Measurements from ENCODE around the gene CHMP5. TPM values are rescaled to one million over a fixed set of nuclear protein-coding genes. Genes with fewer than 3 reads are reported as not detected.

Gene CHMP5
- total RNA-seq, 1 experiment from 2014 or later, result 63.0 TPM

DNA sequence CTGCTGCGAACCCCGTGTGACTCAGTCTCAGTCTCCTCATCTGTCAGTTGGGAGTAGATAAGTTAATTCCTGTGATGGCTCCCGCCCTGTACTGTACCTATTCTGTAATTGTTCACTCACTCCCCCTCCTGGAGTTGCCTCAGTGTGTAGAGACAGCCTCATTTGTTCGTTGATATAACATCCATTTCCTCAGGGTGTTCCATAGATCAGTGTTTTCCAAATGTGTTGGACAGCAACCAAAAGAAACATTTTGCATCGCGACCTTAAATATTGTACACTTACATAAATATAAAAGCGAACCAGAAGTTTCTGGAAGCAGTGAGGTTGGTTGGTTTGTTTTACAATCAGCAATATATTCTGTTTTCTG is 26.2 kb downstream of the CHMP5 start:
- intact Hi-C loops (cut with micrococcal nuclease; ENCODE audit: unreplicated experiment), result loop anchor here (2.0 to 10.0 kb wide), 2 partner anchors 84 to 334 kb away; no protein-coding TSS in a partner anchor
- no peak for DNase-seq
- peaks cover 41% of the 10 kb centered on the region for H3K79me2 ChIP-seq (ENCODE audit: low read depth)
- no peaks in the 10 kb centered on the region for H3K9me2 ChIP-seq (ENCODE audit: insufficient read depth)
- peak overlapping the region; percentile 93 for H3K4me2 ChIP-seq
- no peaks in the 10 kb centered on the region for H3K27me3 ChIP-seq (ENCODE audit: insufficient read depth, low read depth)
- no peaks in the 10 kb centered on the region; the same call in 1 of the 2 replicates for H3K4me1 ChIP-seq (replicated peaks; ENCODE audit: insufficient read depth)
- TF ChIP-seq EZH2 (IDR thresholded peaks at IDR 0.05; ENCODE audit: low read depth), result no peak
- TF ChIP-seq, protein P1, sequence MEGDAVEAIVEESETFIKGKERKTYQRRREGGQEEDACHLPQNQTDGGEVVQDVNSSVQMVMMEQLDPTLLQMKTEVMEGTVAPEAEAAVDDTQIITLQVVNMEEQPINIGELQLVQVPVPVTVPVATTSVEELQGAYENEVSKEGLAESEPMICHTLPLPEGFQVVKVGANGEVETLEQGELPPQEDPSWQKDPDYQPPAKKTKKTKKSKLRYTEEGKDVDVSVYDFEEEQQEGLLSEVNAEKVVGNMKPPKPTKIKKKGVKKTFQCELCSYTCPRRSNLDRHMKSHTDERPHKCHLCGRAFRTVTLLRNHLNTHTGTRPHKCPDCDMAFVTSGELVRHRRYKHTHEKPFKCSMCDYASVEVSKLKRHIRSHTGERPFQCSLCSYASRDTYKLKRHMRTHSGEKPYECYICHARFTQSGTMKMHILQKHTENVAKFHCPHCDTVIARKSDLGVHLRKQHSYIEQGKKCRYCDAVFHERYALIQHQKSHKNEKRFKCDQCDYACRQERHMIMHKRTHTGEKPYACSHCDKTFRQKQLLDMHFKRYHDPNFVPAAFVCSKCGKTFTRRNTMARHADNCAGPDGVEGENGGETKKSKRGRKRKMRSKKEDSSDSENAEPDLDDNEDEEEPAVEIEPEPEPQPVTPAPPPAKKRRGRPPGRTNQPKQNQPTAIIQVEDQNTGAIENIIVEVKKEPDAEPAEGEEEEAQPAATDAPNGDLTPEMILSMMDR (conservative IDR thresholded peaks at IDR 0.05), result no peak
- no peaks in the 10 kb centered on the region for H3K9me3 ChIP-seq (ENCODE audit: insufficient read depth, low read depth)
- peak overlapping the region; percentile 95 for H3K27ac ChIP-seq
- peak overlapping the region; percentile 75 for H3K4me3 ChIP-seq
- peaks cover 4% of the 10 kb centered on the region; the same call in 1 of the 2 replicates for H4K20me1 ChIP-seq (ENCODE audit: insufficient read depth)
- no TSS peak for BruUV-seq (replicated peaks)
- peaks cover 11% of the 10 kb centered on the region; the same call in 1 of the 2 replicates for H3F3A ChIP-seq (ENCODE audit: insufficient read depth, low read depth)
- ChIA-PET POLR2A (ENCODE audit: unreplicated experiment) (interaction anchor here (0.6 kb wide), 2 partner anchors 84 to 1361 kb away, joined by 6 read pairs; no protein-coding TSS in a partner anchor), CTCF (no interaction called here)
- H2AFZ ChIP-seq, result peak overlapping the region; percentile 82
- no peaks in the 10 kb centered on the region for H3K36me3 ChIP-seq (ENCODE audit: low read depth)

DNA sequence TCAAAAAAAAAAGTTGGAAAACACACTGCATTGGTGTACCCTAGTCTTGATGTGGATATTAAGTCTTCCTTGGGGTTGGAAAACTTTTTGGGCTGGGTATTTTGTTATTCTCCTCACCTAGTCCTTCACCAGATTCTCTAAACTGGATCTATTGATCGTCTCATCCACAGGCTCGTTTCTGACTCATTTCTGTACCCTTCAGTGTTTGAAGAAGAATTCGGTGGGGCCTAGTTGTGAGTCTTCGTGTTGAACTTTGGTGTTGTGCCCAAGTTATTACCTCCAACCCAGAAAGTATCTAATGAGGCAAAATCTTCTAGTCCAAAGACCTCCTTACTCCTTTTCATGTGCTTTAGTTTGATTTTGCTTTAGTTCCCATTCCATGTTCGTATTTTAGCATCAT is 27.1 kb downstream of the CHMP5 start:
- Histone ChIP-seq H3K27me3 (ENCODE audit: insufficient read depth, low read depth) (no peaks in the 10 kb centered on the region), H3K79me2 (ENCODE audit: low read depth) (peaks cover 41% of the 10 kb centered on the region), H3K4me3 (no peak overlapping the region), H2AFZ (no peak overlapping the region), H3K9me3 (ENCODE audit: insufficient read depth, low read depth) (no peaks in the 10 kb centered on the region), H3K4me2 (peak overlapping the region; percentile 93; the same call in 1 of the 2 replicates), H3K4me1 (replicated peaks; ENCODE audit: insufficient read depth) (no peaks in the 10 kb centered on the region; the same call in 1 of the 2 replicates), H3F3A (ENCODE audit: insufficient read depth, low read depth) (peaks cover 7% of the 10 kb centered on the region; the same call in 1 of the 2 replicates), H3K27ac (no peak overlapping the region), H4K20me1 (ENCODE audit: insufficient read depth) (peaks cover 4% of the 10 kb centered on the region; the same call in 1 of the 2 replicates), H3K36me3 (ENCODE audit: low read depth) (no peaks in the 10 kb centered on the region), H3K9me2 (ENCODE audit: insufficient read depth) (no peaks in the 10 kb centered on the region)
- ChIA-PET POLR2A (ENCODE audit: unreplicated experiment) (no interaction called here), CTCF (no interaction called here)
- no peak for TF ChIP-seq EZH2 (IDR thresholded peaks at IDR 0.05; ENCODE audit: low read depth)
- TF ChIP-seq, protein P1 (conservative IDR thresholded peaks at IDR 0.05), result no peak
- intact Hi-C loops (cut with micrococcal nuclease; ENCODE audit: unreplicated experiment), result loop anchor here (2.0 to 10.0 kb wide), 2 partner anchors 83 to 333 kb away; no protein-coding TSS in a partner anchor
- DNase-seq, result no peak
- no TSS peak for BruUV-seq (replicated peaks)

DNA sequence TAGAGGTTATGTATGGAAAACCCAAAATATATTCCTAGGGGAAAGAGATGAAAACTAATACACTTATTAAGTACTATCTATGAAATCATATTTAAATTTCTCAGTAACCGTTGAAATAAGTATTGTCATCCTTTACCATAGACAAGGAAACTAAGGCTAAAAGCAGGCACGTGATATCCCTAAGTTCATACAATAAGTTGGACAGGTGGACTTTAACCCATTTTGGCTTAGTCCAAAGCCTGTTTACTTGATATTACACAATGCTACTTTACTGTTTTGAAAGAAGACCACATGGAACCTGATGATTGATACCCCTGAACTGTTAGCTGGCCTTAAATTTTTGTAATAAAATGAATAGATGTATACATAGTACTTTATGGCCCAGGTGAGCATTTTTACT is 28.9 kb downstream of the CHMP5 start:
- Histone ChIP-seq H3K79me2 (ENCODE audit: low read depth) (peaks cover 41% of the 10 kb centered on the region), H3F3A (ENCODE audit: insufficient read depth, low read depth) (peaks cover 4% of the 10 kb centered on the region; the same call in 1 of the 2 replicates), H2AFZ (no peak overlapping the region), H3K4me1 (replicated peaks; ENCODE audit: insufficient read depth) (no peaks in the 10 kb centered on the region; the same call in 1 of the 2 replicates), H3K27ac (no peak overlapping the region), H3K9me2 (ENCODE audit: insufficient read depth) (no peaks in the 10 kb centered on the region), H3K9me3 (ENCODE audit: insufficient read depth, low read depth) (no peaks in the 10 kb centered on the region), H3K36me3 (ENCODE audit: low read depth) (no peaks in the 10 kb centered on the region), H3K27me3 (ENCODE audit: insufficient read depth, low read depth) (no peaks in the 10 kb centered on the region), H4K20me1 (ENCODE audit: insufficient read depth) (peaks cover 4% of the 10 kb centered on the region; the same call in 1 of the 2 replicates), H3K4me3 (no peak overlapping the region), H3K4me2 (no peak overlapping the region)
- no TSS peak for BruUV-seq (replicated peaks)
- intact Hi-C loops (cut with micrococcal nuclease; ENCODE audit: unreplicated experiment), result loop anchor here (10.0 kb wide), 1 partner anchor 81 kb away; no protein-coding TSS in a partner anchor
- no peak for TF ChIP-seq EZH2 (IDR thresholded peaks at IDR 0.05; ENCODE audit: low read depth)
- TF ChIP-seq, protein P1 (conservative IDR thresholded peaks at IDR 0.05), result no peak
- POLR2A ChIA-PET (ENCODE audit: unreplicated experiment), result no interaction called here
- no peak for DNase-seq
- CTCF ChIA-PET, result no interaction called here

Measured in PC-9 (cell line).